Mammary epithelial cell (primary cell): ENCODE results near the gene GCSAM.

Experiments used
- CTCF ChIP-seq, 2 donors: IDR thresholded peaks in 1 of 2; conservative IDR thresholded peaks in 1 of 2; 2 replicates each; pipeline ENCODE4 v1.5.1; 2011 to 2012; ENCODE audit warnings: inconsistent platforms in 2 of 2, low read length in 2 of 2, mild to moderate bottlenecking in 2 of 2, control low read depth in 1 of 2, low read depth in 1 of 2; ENCODE audit not compliant: insufficient read depth in 1 of 2; ENCODE audit errors: extremely low read depth in 1 of 2
- EZH2 ChIP-seq: IDR thresholded peaks from 2 replicates; pipeline ENCODE4 v1.6.1; 2012; ENCODE audit warnings: low read length, inconsistent platforms, borderline replicate concordance

DNA sequence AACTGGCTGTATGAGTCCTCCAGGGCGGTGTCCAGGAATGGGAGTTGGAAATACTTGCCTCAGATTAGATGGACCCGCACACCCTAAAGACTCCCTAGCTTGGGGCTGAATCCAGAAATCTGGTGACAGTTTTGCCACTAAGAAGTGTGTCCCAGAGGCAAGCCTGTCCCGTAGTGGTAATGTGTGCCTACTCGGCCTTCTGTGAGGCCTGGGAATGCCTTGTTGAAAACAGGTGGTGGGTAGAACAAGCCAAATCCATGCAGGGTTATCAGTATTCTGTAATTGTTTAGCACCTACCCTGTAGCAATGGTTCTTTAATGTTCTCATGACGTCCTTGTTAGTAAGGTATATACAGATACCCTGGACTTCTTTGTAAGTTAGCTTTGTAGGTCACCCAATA lies 45.3 kb downstream of the GCSAM start:
- TF ChIP-seq CTCF (conservative IDR thresholded peaks at IDR 0.05 in 1 of 2, IDR thresholded peaks at IDR 0.05 in 1 of 2; ENCODE audit: extremely low read depth in 1 of 2, insufficient read depth in 1 of 2, low read depth in 1 of 2, low read length in 2 of 2) (no peak), EZH2 (no peak)
